Smooth muscle cell (in vitro differentiated cells): ENCODE data around the gene CYP11A1. TPM values are rescaled to one million over a fixed set of nuclear protein-coding genes. Genes with fewer than 3 reads are reported as not detected.

Experiments
- DNase-seq: peaks from one replicate; lab custom pipeline; 2025; ENCODE audit not compliant: unreplicated experiment; lab: John Stamatoyannopoulos, UW
- H2AFZ ChIP-seq: fragments of 200-600 bp; sonication (generic); 2 replicates; pipeline ENCODE4 v1.6.0; 2016; ENCODE audit warnings: antibody characterized with exemption, low read depth, mild to moderate bottlenecking
- H3F3A ChIP-seq: fragments of 200-600 bp; sonication (generic); 2 replicates; pipeline ENCODE4 v1.6.0; 2017; ENCODE audit warnings: antibody characterized with exemption, low read depth
- H3K27ac ChIP-seq: fragments of 200-600 bp; sonication (generic); 2 replicates; pipeline ENCODE4 v1.5.1; 2016; ENCODE audit warnings: low read depth, mild to moderate bottlenecking
- H3K27me3 ChIP-seq: fragments of 200-600 bp; sonication (generic); 2 replicates; pipeline ENCODE4 v1.6.1; 2016; ENCODE audit warnings: low read depth, mild to moderate bottlenecking
- H3K36me3 ChIP-seq: fragments of 200-600 bp; sonication (generic); 2 replicates; pipeline ENCODE4 v1.5.1; 2016; ENCODE audit warnings: low read depth
- H3K4me1 ChIP-seq: fragments of 200-600 bp; sonication (generic); 2 replicates; pipeline ENCODE4 v1.5.1; 2016; ENCODE audit warnings: low read depth
- H3K4me2 ChIP-seq: fragments of 200-600 bp; sonication (generic); 2 replicates; pipeline ENCODE4 v1.6.0; 2016; ENCODE audit warnings: mild to moderate bottlenecking
- H3K4me3 ChIP-seq: fragments of 200-600 bp; sonication (generic); 2 replicates; pipeline ENCODE4 v1.5.1; 2016; ENCODE audit warnings: mild to moderate bottlenecking
- H3K79me2 ChIP-seq: fragments of 200-600 bp; sonication (generic); 2 replicates; pipeline ENCODE4 v1.6.0; 2016; ENCODE audit warnings: low read depth, mild to moderate bottlenecking
- H3K9ac ChIP-seq: fragments of 200-600 bp; sonication (generic); 2 replicates; pipeline ENCODE4 v1.6.0; 2016; ENCODE audit warnings: low read depth
- H3K9me3 ChIP-seq: fragments of 200-600 bp; sonication (generic); replicated peaks from 2 replicates; pipeline ENCODE4 v1.5.1; 2016; ENCODE audit warnings: low read depth
- H4K20me1 ChIP-seq: fragments of 200-600 bp; sonication (generic); 2 replicates; pipeline ENCODE4 v1.6.0; 2016; ENCODE audit warnings: low read depth
- WGBS: methylation state at CpG from one replicate; pipeline ENCODE4 v1.1.7; 2016; ENCODE audit warnings: low lambda C conversion rate; 5-methylcytosine and 5-hydroxymethylcytosine counted together
- polyA plus RNA-seq: library from polyadenylated mRNA; unstranded; fragments of >200 nt; fragmentation: Nextera tagmentation; extraction: Ambion mirVana; gene quantifications from 2 replicates; pipeline ENCODE4 v1.2.1, GENCODE V29; 2016
- total RNA-seq: library from RNA; depleted of rRNA; stranded (reverse); fragments of >200 nt; gene quantifications from 2 replicates; pipeline ENCODE4 v1.2.3, GENCODE V29; 2014
- TF ChIP-seq, protein P1 (sequence below): fragments of 200-600 bp; sonication (generic); IDR thresholded peaks from 2 replicates; pipeline ENCODE4 v1.5.1; 2017; ENCODE audit warnings: borderline replicate concordance, mild to moderate bottlenecking, antibody characterized with exemption; ENCODE audit not compliant: insufficient read depth, poor library complexity, severe bottlenecking

CYP11A1 gene
- total and polyA plus RNA-seq, 2 experiments from 2014 or later: 3.5 to 6.6 TPM

DNA sequence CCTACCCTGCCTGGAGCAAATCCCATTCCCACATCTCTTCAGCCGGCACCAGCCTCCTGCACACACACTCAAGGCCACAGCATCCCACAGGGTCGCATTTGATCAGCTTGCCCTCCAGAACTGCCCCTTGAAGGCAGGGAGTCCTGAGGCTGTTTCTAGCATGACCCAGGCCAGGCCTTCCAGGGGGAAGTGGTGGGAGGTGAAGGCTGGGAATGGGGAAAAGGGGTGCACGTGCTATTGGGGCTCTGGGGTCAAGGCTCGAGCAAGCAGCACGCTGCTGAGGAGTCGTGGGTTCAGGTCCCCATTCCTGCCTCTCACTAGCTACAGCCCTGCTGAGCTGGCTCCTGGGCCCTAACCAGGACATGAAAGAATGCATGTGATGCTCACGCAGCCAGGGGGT, 41.4 kb upstream of the CYP11A1 start:
- DNase-seq: no peak
- Histone ChIP-seq H3K79me2 (no peaks in the 10 kb centered on the region), H4K20me1 (no peaks in the 10 kb centered on the region), H3K4me1 (peaks cover 19% of the 10 kb centered on the region), H3K4me2 (no peak overlapping the region), H3K36me3 (no peaks in the 10 kb centered on the region), H3K9me3 (no peaks in the 10 kb centered on the region), H3K27me3 (no peaks in the 10 kb centered on the region), H3K4me3 (no peak overlapping the region), H2AFZ (no peak overlapping the region), H3K27ac (peak overlapping the region; percentile 85), H3K9ac (no peak overlapping the region), H3F3A (peaks cover 23% of the 10 kb centered on the region)
- 92% methylated on average over 7 of the region's 7 CpGs for WGBS
- TF ChIP-seq, protein P1, sequence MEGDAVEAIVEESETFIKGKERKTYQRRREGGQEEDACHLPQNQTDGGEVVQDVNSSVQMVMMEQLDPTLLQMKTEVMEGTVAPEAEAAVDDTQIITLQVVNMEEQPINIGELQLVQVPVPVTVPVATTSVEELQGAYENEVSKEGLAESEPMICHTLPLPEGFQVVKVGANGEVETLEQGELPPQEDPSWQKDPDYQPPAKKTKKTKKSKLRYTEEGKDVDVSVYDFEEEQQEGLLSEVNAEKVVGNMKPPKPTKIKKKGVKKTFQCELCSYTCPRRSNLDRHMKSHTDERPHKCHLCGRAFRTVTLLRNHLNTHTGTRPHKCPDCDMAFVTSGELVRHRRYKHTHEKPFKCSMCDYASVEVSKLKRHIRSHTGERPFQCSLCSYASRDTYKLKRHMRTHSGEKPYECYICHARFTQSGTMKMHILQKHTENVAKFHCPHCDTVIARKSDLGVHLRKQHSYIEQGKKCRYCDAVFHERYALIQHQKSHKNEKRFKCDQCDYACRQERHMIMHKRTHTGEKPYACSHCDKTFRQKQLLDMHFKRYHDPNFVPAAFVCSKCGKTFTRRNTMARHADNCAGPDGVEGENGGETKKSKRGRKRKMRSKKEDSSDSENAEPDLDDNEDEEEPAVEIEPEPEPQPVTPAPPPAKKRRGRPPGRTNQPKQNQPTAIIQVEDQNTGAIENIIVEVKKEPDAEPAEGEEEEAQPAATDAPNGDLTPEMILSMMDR: no peak

- H3K27ac ChIP-seq: peak overlapping the region; percentile 85
Observed at GRCh38 chr15:74408385-74408784, 40.9 kb upstream of the CYP11A1 start.

GRCh38 chr15:74406992-74407705, 39.7 kb upstream of the CYP11A1 start:
- Histone ChIP-seq H3K27me3 (no peaks in the 10 kb centered on the region), H3K4me3 (no peak overlapping the region), H3K9ac (peak overlapping the region; percentile 54), H3K9me3 (no peaks in the 10 kb centered on the region), H3K79me2 (no peaks in the 10 kb centered on the region), H3K27ac (peak overlapping the region; percentile 85), H4K20me1 (no peaks in the 10 kb centered on the region), H3K4me1 (peaks cover 19% of the 10 kb centered on the region), H3K36me3 (no peaks in the 10 kb centered on the region), H3F3A (peaks cover 23% of the 10 kb centered on the region), H3K4me2 (peak overlapping the region; percentile 75), H2AFZ (no peak overlapping the region)
- peak; percentile 48 for DNase-seq
- 4% methylated on average over 12 of the region's 12 CpGs for WGBS
- TF ChIP-seq, protein P1: no peak

More at GRCh38 chr15:74408385-74408784, 40.9 kb upstream of the CYP11A1 start:
- Histone ChIP-seq H3K9ac (peak overlapping the region; percentile 38), H3K4me2 (peak overlapping the region; percentile 59), H3K27me3 (no peaks in the 10 kb centered on the region), H3K4me3 (no peak overlapping the region), H4K20me1 (no peaks in the 10 kb centered on the region), H3K36me3 (no peaks in the 10 kb centered on the region), H2AFZ (no peak overlapping the region), H3K9me3 (no peaks in the 10 kb centered on the region), H3K4me1 (peaks cover 19% of the 10 kb centered on the region), H3F3A (peaks cover 23% of the 10 kb centered on the region), H3K79me2 (no peaks in the 10 kb centered on the region)
- TF ChIP-seq, protein P1: no peak
- 95% methylated on average over 2 of the region's 2 CpGs for WGBS
- no peak for DNase-seq

DNA sequence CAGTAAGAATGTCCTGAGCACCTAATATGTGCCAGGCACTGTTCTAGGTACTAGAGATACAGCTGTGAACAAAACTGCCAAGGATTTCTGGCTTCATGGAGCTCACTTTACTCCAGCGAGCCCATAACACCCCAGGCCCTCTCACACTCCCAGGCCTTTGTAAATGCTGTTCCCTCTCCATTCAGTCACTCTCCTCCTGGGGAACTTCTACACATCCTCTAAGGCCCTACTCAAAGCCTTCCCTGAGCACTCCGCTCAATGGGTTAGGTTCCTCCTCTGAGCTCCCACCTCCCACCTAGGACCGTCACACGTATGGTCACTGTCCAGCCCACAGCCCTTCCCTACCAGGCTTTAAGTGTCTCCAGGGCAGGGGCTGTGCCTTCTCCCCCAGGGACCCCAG, 39.1 kb upstream of the CYP11A1 start:
- Histone ChIP-seq H2AFZ (no peak overlapping the region), H3K79me2 (no peaks in the 10 kb centered on the region), H3K9me3 (no peaks in the 10 kb centered on the region), H3K36me3 (no peaks in the 10 kb centered on the region), H3K4me2 (peak overlapping the region; percentile 75), H3K9ac (peak overlapping the region; percentile 54), H3K27me3 (no peaks in the 10 kb centered on the region), H3K4me1 (peaks cover 19% of the 10 kb centered on the region), H4K20me1 (no peaks in the 10 kb centered on the region), H3K27ac (peak overlapping the region; percentile 85), H3K4me3 (no peak overlapping the region), H3F3A (peaks cover 23% of the 10 kb centered on the region)
- TF ChIP-seq, protein P1: no peak
- WGBS: 91% methylated on average over 4 of the region's 4 CpGs
- no peak for DNase-seq
